Coronary artery (tissue), 2 donors: ENCODE data around the gene NAT16.

Experiments
- DNase-seq: peaks from one replicate; pipeline ENCODE4 v3.0.0-alpha.2; 2017; ENCODE audit warnings: low spot score
- H3K27ac ChIP-seq, 2 donors: fragments of 200-600 bp; sonication (generic); one replicate each; pipeline ENCODE4 v1.5.1; 2016 to 2019
- H3K4me3 ChIP-seq: fragments of 200-600 bp; sonication (generic); 2 replicates; pipeline ENCODE4 v1.5.1; 2016; ENCODE audit warnings: mild to moderate bottlenecking, moderate library complexity
- TF ChIP-seq, protein P1 (sequence below): fragments of 200-600 bp; sonication (generic); IDR thresholded peaks from one replicate; pipeline ENCODE4 v1.5.1; 2019; ENCODE audit warnings: antibody characterized with exemption

Gene NAT16

DNA sequence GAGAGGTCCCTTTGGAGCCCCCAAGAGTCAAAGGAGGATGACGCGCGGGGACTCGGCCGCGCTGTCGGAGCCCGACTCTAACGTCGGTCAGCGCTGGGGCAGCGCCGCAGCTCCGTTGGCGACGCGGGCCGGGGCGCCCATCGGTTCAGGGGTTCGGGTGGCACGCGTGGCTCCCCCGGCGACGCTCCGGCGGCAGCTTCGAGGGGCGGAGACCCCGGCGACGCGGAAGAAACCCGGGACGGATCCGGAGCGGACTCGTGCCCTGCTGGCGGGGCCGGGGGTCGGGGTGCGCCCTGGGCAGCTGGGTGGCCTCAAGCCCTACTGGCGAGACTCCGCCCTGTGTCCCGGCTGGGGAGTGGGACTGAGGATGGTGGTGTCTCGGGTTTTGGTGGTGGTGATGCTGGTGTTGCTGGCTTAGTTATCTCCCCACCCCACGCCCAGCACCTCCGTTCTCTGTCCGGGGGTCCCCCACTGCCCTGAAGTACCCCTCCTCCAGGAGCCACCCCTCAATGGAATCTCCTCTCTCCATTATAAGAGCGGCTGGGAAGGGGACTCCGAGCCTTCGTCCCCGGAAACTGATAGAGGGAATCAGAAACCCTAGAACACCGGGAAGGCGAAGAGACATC is at the start of gene NAT16:
Gene NAT16 (minus strand): TSS at position 164 of the 626 bp plus-strand sequence. CDS start 5,486 bp downstream, outside the sequence.
- TF ChIP-seq, protein P1, sequence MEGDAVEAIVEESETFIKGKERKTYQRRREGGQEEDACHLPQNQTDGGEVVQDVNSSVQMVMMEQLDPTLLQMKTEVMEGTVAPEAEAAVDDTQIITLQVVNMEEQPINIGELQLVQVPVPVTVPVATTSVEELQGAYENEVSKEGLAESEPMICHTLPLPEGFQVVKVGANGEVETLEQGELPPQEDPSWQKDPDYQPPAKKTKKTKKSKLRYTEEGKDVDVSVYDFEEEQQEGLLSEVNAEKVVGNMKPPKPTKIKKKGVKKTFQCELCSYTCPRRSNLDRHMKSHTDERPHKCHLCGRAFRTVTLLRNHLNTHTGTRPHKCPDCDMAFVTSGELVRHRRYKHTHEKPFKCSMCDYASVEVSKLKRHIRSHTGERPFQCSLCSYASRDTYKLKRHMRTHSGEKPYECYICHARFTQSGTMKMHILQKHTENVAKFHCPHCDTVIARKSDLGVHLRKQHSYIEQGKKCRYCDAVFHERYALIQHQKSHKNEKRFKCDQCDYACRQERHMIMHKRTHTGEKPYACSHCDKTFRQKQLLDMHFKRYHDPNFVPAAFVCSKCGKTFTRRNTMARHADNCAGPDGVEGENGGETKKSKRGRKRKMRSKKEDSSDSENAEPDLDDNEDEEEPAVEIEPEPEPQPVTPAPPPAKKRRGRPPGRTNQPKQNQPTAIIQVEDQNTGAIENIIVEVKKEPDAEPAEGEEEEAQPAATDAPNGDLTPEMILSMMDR = no peak
- Histone ChIP-seq H3K27ac (no peak within 1 kb of the TSS), H3K4me3 (peak within 1 kb of the TSS; percentile 22)
- no peak for DNase-seq

DNA sequence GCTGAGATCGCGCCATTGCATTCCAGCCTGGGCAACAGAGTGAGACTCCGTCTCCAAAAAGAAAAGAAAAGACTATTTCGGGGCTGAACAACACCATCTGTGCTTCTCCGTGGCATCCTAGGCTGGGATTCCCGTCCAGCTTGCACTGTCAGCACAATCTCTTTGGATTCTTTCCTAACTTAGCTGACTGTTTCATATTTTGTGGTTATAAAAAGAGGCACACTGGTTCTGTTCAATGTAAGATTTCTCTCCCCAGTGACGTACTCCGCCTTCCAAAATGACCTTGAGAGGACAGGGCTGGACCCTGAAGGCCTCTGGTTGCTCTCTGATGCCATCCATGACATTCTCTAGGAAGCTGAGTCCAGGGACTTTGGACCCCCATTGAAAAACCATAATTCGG is 46.6 kb upstream of the NAT16 start:
- no peak overlapping the region for H3K27ac ChIP-seq
- TF ChIP-seq, protein P1 = no peak
- H3K4me3 ChIP-seq = no peak overlapping the region
- DNase-seq = no peak

DNA sequence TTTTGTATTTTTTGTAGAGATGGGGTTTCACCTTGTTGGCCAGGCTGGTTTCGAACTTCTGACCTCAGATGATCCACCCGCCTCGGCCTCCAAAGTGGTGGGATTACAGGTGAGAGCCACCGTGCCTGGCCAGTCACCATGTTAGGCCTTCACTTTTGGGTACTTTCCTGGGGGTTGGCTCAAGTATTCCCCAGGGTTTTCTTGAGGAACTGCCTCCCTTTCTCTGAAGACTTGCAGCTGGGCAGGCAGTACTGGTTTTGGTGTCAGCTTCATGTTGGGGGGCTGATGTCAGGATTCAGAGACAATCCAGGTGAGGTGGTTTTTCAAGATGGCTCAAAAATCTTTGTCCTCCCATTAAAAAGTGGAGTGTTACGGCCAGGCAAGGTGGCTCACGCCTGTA is 45.6 kb upstream of the NAT16 start:
- DNase-seq = no peak
- Histone ChIP-seq H3K4me3 (no peak overlapping the region), H3K27ac (no peak overlapping the region)
- TF ChIP-seq, protein P1 = no peak

DNA sequence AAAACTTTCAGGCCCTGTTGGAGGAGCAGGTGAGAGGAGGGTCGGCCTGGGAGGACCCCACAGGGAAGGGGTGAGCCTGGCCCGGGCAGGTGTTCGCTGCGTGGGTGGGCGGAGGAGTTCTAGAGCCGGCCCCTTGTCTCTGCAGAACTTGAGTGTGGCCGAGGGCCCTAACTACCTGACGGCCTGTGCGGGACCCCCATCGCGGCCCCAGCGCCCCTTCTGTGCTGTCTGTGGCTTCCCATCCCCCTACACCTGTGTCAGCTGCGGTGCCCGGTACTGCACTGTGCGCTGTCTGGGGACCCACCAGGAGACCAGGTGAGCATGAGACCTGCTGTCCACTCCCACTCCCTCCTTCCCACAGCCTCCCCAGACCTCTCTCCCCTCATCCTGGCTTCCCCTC is 43.4 kb upstream of the NAT16 start:
- TF ChIP-seq, protein P1 = no peak
- H3K27ac ChIP-seq = no peak overlapping the region
- no peak overlapping the region for H3K4me3 ChIP-seq
- DNase-seq = no peak

DNA sequence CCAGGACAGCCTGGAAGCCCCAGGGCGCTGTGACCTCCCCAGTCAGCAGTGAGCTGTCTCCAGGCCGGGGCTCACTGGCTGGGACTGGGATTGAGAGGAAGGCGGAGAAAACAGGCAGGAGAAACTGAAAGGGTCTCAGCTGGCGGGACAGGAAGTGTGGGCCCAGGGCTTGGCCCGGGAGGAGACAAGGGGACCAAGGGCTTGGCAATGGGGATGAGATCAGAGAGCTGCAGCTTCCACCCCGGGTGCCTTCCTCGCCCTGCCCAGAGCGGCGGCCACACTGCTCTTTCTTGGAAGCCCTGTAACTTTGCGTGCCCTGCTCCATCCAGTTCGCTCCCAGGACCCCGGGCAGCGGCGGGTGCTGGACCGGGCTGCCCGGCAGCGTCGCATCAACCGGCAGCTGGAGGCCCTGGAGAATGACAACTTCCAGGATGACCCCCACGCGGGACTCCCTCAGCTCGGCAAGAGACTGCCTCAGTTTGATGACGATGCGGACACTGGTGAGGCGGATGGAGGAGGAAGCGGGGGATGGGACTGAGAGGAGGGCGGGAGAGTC is 42.3 kb upstream of the NAT16 start:
- DNase-seq = no peak
- H3K4me3 ChIP-seq = no peak overlapping the region
- TF ChIP-seq, protein P1 = no peak
- H3K27ac ChIP-seq = no peak overlapping the region

DNA sequence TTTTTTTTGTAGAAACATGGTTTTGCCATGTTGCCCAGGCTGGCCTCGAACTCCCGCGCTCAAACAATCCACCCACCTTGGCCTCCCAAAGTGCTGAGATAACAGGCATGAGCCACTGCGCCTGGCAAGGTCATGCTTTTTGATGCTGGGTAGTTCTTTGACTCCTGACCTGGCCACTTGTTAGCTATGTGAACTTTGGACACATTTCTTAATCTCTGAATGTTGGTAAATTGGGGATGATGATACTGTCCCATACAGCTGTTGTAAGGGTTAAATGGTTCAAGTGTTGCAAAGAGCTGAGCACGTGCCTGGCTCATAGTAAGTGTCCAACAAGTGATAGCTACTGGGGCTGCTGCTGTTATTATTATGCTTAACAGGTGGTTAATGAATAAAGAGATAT is 40.2 kb upstream of the NAT16 start:
- TF ChIP-seq, protein P1 = no peak
- H3K4me3 ChIP-seq = no peak overlapping the region
- H3K27ac ChIP-seq = no peak overlapping the region
- DNase-seq = no peak
